Right hindlimb (tissue), 1 donor: ENCODE measurements around the gene SYTL4.

Experiments
- DNase-seq: peaks from one replicate; pipeline ENCODE4 v3.0.0-alpha.2; 2018

The SYTL4 gene

DNA sequence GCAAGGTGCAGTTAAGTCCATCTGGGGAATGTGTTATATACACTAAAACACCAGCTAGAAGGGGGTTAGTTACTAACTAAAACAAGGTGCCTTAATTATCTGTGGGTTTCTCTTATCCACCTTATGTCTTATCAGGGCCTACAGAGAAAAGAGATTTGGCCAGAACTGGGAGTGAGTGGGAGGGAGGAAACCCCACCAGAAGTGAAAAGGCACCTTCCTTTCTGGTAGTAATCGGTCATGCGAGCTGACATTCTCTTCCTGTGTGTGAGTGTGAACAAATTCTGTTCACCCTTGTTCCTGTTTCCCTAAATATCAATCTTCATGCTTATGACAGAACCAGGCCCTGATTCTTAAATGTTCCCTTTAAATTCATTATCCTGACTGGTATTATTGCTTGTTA is 44.4 kb downstream of the SYTL4 start:
- no peak for DNase-seq

GRCh38 chrX:100687128-100687527 is 44.8 kb downstream of the SYTL4 start:
- no peak for DNase-seq

DNA sequence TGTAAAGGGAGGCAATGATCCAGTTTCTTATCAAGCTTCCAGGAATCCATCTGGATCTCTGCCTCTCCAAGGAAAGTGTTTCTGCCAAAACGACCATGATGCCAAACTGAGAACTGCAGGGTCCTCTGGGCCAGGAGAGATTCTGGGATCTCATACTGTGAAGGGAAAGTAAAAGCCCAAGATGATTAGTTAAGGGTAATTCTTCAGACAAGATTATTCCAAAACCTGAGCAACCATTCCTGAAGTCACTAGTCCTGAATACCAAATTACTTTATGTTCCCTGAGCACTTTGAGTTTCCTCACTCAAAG is 46.0 kb downstream of the SYTL4 start:
- DNase-seq = no peak

DNA sequence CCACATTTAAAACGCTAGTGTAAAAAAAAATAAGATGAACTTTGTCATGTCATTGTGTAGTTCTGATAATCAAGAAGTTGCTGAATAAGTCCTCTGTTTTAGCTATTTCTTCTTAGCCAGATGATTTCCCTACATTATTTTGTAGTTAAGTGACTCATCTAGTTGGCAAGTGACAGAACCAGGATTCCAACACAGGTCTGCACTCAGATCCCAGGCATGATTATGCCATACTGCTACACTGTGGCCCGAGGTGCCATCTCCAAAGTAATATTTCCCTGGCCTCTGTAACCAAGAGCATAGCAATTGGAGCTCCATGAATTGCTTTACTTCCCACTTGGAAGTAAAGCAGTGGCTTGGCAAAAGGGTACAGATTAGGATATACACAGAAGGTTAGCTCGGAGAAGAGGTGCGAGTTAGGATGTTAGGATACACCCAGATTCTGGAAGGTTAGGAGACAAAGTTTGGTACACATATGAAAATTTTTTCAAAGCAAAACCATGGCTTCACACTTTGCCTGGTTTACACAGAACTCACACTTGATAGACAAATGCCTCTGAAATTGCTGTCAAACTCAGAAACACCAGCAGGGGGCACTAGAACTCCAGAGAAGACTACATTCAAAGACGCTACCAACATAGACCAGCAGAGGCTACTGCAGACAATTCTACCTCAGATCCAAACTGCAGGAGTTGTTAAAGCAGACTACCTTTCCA is 46.5 kb downstream of the SYTL4 start:
- DNase-seq = peak; percentile 65

DNA sequence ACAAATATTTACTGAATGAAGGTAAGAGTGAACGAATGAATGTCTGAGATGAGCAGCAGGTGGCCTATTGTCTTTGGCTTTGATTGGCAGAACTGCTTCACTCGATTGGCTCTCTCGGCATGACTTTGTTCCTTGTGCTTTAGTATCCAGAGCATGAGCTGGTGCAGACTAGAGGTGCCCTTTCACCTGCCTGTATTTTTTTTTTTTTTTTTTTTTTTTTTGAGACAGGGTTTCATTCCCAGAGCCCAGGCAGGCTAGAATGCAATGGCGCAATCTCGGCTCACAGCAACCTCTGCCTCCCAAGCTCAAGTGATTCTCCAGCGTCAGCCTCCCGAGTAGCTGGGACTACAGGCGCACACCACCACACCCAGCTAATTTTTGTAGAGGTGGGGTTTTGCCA is 49.0 kb downstream of the SYTL4 start:
- DNase-seq = no peak

- DNase-seq = no peak
Measured at GRCh38 chrX:100681599-100681998, 50.3 kb downstream of the SYTL4 start.

- no peak for DNase-seq
Measured at GRCh38 chrX:100680756-100681155, 51.2 kb downstream of the SYTL4 start.

DNA sequence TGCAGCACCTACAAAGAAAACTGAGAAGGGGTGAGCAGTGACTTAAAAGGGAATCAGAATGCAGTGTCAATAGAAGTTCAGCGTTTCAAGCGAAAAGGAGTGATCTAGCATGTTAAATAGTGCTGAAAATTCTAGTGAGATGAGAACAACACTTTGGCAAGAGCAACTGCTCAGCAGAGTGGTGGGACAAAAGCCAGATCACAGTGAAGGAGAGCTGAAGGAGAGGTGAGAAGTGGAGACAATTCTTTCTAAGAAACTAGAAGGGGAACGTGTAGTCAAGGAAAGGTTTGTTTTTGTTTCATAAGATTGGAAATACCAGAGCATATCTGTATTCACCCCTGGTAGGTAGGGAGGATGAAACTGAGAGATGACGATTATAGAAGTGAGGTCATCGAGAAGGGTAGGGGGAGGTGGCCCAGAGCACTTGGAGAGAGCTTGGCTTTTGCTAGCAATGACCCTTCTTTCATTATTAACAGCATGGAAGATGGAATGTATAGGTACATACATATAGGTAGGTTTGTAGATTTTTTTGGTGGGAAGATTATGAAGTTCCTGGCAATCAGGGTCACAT is 54.2 kb downstream of the SYTL4 start:
- no peak for DNase-seq

DNA sequence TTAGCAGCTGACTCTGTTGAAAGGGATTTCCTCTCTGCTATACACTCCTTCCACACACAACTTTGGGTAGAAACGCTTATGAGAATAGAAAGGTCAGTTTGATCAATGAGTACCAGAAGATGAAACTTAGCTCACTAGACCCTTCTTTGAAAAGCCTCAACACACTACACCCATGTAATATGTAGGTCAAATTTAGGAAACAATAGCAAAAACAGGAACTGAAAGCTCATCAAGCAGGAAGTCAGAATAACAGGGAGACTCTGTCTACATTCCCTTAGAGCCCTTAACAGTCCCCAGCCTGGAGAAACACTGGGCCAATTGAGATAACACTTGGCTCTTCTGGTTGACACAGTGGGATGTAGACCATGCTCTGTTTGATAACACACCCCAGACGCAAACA is 57.2 kb downstream of the SYTL4 start:
- DNase-seq = no peak

DNA sequence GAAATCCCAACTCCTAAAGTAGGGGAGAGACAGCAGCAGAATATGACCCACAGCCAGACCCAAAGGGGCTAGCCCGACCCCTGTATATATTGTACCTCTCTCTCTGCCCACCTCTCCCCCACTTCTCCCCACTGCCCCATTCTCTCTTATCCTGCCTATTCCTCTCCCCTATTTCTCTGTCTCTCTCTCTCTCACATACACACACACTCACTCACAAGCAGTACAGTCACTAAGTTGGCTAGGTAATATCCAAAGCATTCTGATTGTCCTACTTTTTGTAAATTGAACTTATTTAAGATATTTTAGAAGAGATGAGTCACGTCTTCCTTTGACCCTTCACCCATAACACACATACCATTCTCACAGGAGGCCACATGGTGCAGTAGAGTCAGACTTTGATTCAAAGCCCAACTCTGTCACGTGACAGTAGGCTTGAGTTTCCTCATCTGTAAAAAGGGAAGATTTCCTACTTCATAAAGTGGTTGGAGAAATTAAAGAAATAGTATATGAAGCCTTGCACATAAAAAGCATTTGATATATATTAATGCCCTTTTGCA is 58.4 kb downstream of the SYTL4 start:
- no peak for DNase-seq

- DNase-seq = no peak
Measured at GRCh38 chrX:100672966-100673365, 59.0 kb downstream of the SYTL4 start.

DNA sequence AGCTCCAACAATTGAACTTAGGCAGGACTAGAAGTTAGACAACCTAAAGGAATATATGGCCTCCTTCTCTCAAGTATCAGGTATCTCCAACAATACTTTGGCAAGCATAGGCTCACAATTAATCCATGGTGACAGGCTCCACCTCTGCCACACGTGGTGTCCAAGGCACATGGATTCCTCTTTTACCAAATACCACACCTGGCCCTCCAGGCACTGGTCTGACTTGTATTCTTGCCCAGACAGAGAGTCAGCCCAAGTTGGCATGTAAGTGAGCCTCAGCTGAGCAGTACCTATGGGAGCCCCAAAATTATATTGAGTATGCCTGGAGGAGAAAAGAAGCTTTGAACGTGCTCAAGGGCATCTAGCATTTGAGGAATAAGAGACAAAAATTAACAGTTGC is 68.3 kb downstream of the SYTL4 start:
- no peak for DNase-seq

DNA sequence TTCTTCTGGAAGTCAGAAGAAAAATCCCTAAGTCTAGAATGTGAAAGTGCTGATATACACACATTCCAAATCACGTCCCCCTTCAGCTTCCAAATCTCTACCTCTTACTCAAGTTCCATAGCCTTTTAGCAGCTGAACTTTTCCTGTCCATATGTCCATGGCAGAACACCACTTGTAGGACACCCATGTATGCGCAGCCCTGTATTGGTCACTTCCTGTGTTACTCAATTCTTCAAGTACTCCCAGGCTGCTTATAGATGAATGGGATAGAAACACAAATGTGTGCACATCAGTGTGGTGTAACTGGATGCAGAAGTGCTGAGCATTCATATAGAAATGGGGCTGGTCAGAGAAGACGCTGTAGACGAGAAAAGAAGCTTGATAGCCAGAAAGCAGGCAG is 69.1 kb downstream of the SYTL4 start:
- DNase-seq = no peak

- no peak for DNase-seq
Measured at GRCh38 chrX:100662170-100662569, 69.8 kb downstream of the SYTL4 start.

GRCh38 chrX:100659431-100660137 is 72.3 kb downstream of the SYTL4 start:
- no peak for DNase-seq

- DNase-seq = no peak
Measured at GRCh38 chrX:100658941-100659381, 73.0 kb downstream of the SYTL4 start.

DNA sequence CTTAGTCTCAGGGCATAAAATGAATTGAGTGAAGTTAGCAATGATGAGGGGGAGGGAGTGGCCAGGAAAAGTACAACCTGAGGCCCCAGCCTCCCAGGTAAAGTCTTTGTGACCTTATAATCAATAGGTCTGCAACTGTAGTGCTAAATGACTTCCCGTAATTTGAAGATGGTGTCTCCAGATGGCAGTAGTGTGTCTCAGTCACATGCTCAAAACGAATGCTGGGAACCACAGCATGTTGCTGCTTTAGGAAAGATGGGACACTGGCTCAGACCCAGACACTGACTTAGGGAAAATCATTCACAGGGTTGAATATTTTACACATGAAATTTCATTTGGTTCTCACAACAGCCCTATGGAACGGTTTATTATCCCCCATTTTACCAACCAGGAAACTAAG is 77.7 kb downstream of the SYTL4 start:
- DNase-seq = no peak

DNA sequence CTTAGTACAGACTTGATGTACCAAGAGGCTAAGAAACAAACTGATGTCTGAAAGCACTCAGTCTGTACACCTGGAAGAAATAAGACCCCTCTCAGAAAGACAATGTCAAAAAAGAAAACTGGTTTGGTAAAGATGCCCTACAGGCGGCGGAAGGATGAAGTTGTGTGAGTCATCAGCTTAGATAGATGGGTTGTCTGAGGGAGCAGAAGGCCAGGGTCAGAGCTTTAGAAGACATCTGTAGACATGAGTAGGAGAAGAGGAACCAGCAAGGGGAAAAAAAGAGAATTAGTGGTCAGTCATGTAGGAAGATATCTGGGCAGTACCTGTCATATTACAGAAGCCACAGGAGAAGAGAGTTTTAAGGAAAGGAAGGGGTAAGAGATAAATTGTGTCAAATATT is 79.7 kb downstream of the SYTL4 start:
- no peak for DNase-seq

- no peak for DNase-seq
Measured at GRCh38 chrX:100650841-100651240, 81.1 kb downstream of the SYTL4 start.

- DNase-seq = peak; percentile 77
Measured at GRCh38 chrX:100649550-100650356, 82.2 kb downstream of the SYTL4 start.

DNA sequence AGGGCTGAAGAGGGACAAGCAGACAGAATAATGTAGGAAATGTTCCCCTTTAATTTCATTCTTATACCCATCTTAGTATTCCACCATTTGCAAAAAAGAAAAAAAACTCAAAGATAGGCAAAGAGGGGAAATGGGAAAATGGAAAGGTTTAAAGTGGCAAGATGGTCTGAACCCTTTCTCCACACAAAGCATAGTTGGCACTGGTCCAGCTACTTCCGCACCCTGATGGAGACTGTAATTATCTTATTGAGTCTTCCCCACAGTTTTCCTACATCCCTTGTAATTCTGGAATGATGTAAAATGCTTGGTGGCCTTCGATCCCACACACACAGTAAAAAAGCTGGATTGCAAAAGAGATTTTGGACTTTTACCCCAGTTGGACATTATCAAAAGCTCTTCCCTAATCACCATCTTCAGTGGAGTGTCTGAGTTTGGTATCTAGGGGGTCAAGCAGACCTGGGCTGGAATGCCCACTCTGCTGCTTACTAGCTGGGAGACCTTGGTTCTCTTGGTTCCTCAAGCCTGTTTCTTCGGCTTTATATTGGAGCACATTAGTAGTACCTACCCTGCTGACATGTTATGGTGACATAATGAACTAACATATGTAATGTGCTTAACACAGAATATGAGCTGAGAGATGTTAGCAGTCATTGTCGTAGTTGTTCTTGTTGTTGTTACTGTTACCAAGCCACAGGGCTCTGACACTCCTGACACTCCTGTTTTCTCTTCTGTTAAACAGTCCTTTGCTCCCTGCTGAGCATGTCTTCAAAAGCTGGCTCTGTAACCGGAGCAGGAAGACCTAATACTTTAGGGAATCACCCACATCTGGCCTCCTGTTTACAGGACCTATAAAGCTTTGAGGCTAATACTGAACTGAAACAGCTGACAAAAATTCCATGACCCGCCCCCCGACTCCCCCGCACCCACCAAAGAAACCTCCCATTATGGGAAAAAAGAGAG is 83.2 kb downstream of the SYTL4 start:
- DNase-seq = peak; percentile 76

GRCh38 chrX:100647739-100648138 is 84.2 kb downstream of the SYTL4 start:
- DNase-seq = no peak
